HG02588 (cell line): Measurements from ENCODE around the gene NT5E.
A peak's percentile ranks its signal among the peaks of the same experiment; 100 is the strongest.

Source experiments
- ATAC-seq: cut with Tn5 transposase; IDR thresholded peaks from one replicate; pipeline ENCODE4 v1.9.1; 2021; ENCODE audit warnings: mild to moderate bottlenecking, moderate library complexity; ENCODE audit not compliant: unreplicated experiment

NT5E gene

GRCh38 chr6:85459224-85459901, 9.5 kb downstream of the NT5E start:
- no peak for ATAC-seq

GRCh38 chr6:85460154-85460920, 10.5 kb downstream of the NT5E start:
- ATAC-seq = peak; percentile 36

- peak; percentile 79 for ATAC-seq
Measured at GRCh38 chr6:85460921-85461797, 11.3 kb downstream of the NT5E start.

- ATAC-seq = no peak
Measured at GRCh38 chr6:85461798-85462170, 11.9 kb downstream of the NT5E start.

GRCh38 chr6:85462673-85463072, 12.8 kb downstream of the NT5E start:
- ATAC-seq = no peak

GRCh38 chr6:85463621-85464259, 13.9 kb downstream of the NT5E start:
- no peak for ATAC-seq

GRCh38 chr6:85464260-85464644, 14.4 kb downstream of the NT5E start:
- ATAC-seq = no peak

GRCh38 chr6:85464722-85465150, 14.9 kb downstream of the NT5E start:
- no peak for ATAC-seq

GRCh38 chr6:85465762-85466161, 15.9 kb downstream of the NT5E start:
- ATAC-seq = peak; percentile 49

GRCh38 chr6:85468326-85468725, 18.4 kb downstream of the NT5E start:
- no peak for ATAC-seq

- no peak for ATAC-seq
Measured at GRCh38 chr6:85469276-85470022, 19.6 kb downstream of the NT5E start.

GRCh38 chr6:85470023-85470410, 20.1 kb downstream of the NT5E start:
- ATAC-seq = no peak

- no peak for ATAC-seq
Measured at GRCh38 chr6:85472744-85473143, 22.9 kb downstream of the NT5E start.

- no peak for ATAC-seq
Measured at GRCh38 chr6:85473748-85474147, 23.9 kb downstream of the NT5E start.

- ATAC-seq = no peak
Measured at GRCh38 chr6:85476532-85476931, 26.6 kb downstream of the NT5E start.

GRCh38 chr6:85479208-85479607, 29.3 kb downstream of the NT5E start:
- no peak for ATAC-seq

- ATAC-seq = no peak
Measured at GRCh38 chr6:85482206-85482904, 32.5 kb downstream of the NT5E start.

GRCh38 chr6:85482905-85483700, 33.2 kb downstream of the NT5E start:
- ATAC-seq = peak; percentile 85

- ATAC-seq = no peak
Measured at GRCh38 chr6:85483846-85484245, 34.0 kb downstream of the NT5E start.
